Measurements from ENCODE around the gene CEP70.

GRCh38 chr3:138625707-138626365 is 31.8 kb upstream of the CEP70 start:
- TF ChIP-seq EZH2 (IDR thresholded peaks at IDR 0.05; ENCODE audit: insufficient read depth, poor library complexity, severe bottlenecking) (no peak), EZH2phosphoT487 (IDR thresholded peaks at IDR 0.05; ENCODE audit: insufficient read depth, low read depth) (no peak)

Data from GM23248 (cell line).